DND-41 (cell line): ENCODE measurements around the gene OVOL2.

Source experiments
- CTCF ChIP-seq: IDR thresholded peaks from 2 replicates; pipeline ENCODE4 v1.5.1; 2012; ENCODE audit warnings: borderline replicate concordance, low read length, moderate library complexity, mild to moderate bottlenecking; ENCODE audit not compliant: poor library complexity, severe bottlenecking; ENCODE audit errors: extremely low read depth
- EZH2 ChIP-seq: IDR thresholded peaks from 3 replicates; pipeline ENCODE4 v1.6.1; 2012; ENCODE audit warnings: borderline replicate concordance, low read depth, mild to moderate bottlenecking, moderate library complexity, low read length, inconsistent platforms; ENCODE audit not compliant: severe bottlenecking

- TF ChIP-seq EZH2 (no peak), CTCF (no peak)
These were observed 44.8 kb downstream of the OVOL2 start for GRCh38 chr20:18012901-18013300.
